HCT116 (cell line): Measurements from ENCODE around the gene MSI2. TPM values are rescaled to one million over a fixed set of nuclear protein-coding genes. Genes with fewer than 3 reads are reported as not detected.

Experiments
- ATAC-seq: fragments of 200-7000 bp; cut with Tn5 transposase; 2 replicates; pipeline ENCODE4 v1.9.1; 2020; ENCODE audit warnings: mild to moderate bottlenecking, moderate library complexity
- BruUV-seq: library from RNA; stranded (reverse); fragments of 400-500 nt; replicated peaks from 2 replicates; lab custom pipeline; 2021; lab: Mats Ljungman, UMichigan
- CTCF ChIA-PET: fragments of 300-600 bp; sonication (Branson Sonifier 250); formaldehyde crosslinking; loops from one replicate; lab custom pipeline; 2021; ENCODE audit warnings: antibody characterized with exemption; lab: Charles Lee
- POLR2A ChIA-PET: fragments of 300-600, 350-600 bp; sonication (Branson Sonifier 250); formaldehyde crosslinking; loops from one replicate; lab custom pipeline; 2021; ENCODE audit warnings: antibody characterized with exemption; lab: Charles Lee
- RAD21 ChIA-PET, 2 experiments: fragments of 300-600 bp; sonication (Branson Sonifier 250); formaldehyde crosslinking; loops; one replicate each; lab custom pipeline; 2023; ENCODE audit warnings: low total read pairs in 2 of 2; ENCODE audit not compliant: uncharacterized antibody in 2 of 2, unreplicated experiment in 2 of 2, low non-redundant PET in 1 of 2; lab: Charles Lee
- DNase-seq: peaks from one replicate; pipeline ENCODE4 v3.0.0-alpha.2; 2010; ENCODE audit warnings: low read depth, low spot score
- H2AFZ ChIP-seq: fragments of 200-600 bp; shearing (Covaris generic), sonication (generic); 2 replicates; pipeline ENCODE4 v1.6.1; 2017; ENCODE audit warnings: low read depth, mixed run types, mixed read lengths, antibody characterized with exemption, low read length; ENCODE audit not compliant: poor library complexity, severe bottlenecking
- H3K27ac ChIP-seq: 2 replicates; pipeline ENCODE4 v1.5.1; 2012; ENCODE audit warnings: low read depth, low read length
- H3K27me3 ChIP-seq: fragments of 200-600 bp; sonication (generic); 2 replicates; pipeline ENCODE4 v1.6.1; 2016; ENCODE audit warnings: mixed run types, low read length, mixed read lengths; ENCODE audit not compliant: insufficient read depth
- H3K36me3 ChIP-seq, 2 experiments: fragments of 200-500 bp in 1 of 2; fragments of 200-600 bp in 1 of 2; sonication (Bioruptor generic) in 1 of 2; sonication (generic) in 1 of 2; 2 replicates each; pipeline versions ENCODE4 v1.5.1 to v1.6.1; 2014 to 2016; ENCODE audit warnings: low read length in 2 of 2, inconsistent platforms in 1 of 2, mixed read lengths in 1 of 2, mixed run types in 1 of 2; ENCODE audit not compliant: insufficient read depth in 2 of 2, control insufficient read depth in 1 of 2
- H3K4me1 ChIP-seq, 2 experiments: fragments of 200-600 bp in 1 of 2; sonication (generic) in 1 of 2; 2 replicates each; pipeline versions ENCODE4 v1.5.1 to v1.6.1; 2012 to 2017; ENCODE audit warnings: low read length in 2 of 2, inconsistent platforms in 1 of 2, mild to moderate bottlenecking in 1 of 2, mixed read lengths in 1 of 2, mixed run types in 1 of 2, moderate library complexity in 1 of 2; ENCODE audit not compliant: insufficient read depth in 2 of 2, control insufficient read depth in 1 of 2
- H3K4me2 ChIP-seq: fragments of 200-600 bp; sonication (generic); 2 replicates; pipeline ENCODE4 v1.6.1; 2017; ENCODE audit warnings: mixed run types, low read length, mixed read lengths
- H3K4me3 ChIP-seq, 2 experiments: fragments of 200-600 bp in 1 of 2; sonication (generic) in 1 of 2; replicated peaks in 1 of 2; 2 replicates each; pipeline ENCODE4 v1.5.1; 2011 to 2016; ENCODE audit warnings: low read length in 2 of 2, control low read depth in 1 of 2, low read depth in 1 of 2, mild to moderate bottlenecking in 1 of 2, mixed read lengths in 1 of 2, mixed run types in 1 of 2
- H3K79me2 ChIP-seq: fragments of 200-600 bp; sonication (generic); 2 replicates; pipeline ENCODE4 v1.6.1; 2017; ENCODE audit warnings: mild to moderate bottlenecking, mixed run types, low read length, moderate library complexity, mixed read lengths; ENCODE audit not compliant: insufficient read depth
- H3K9ac ChIP-seq: fragments of 200-600 bp; sonication (generic); 2 replicates; pipeline ENCODE4 v1.6.1; 2016; ENCODE audit warnings: low read length, mixed read lengths
- H3K9me2 ChIP-seq: fragments of 200-600 bp; sonication (generic), shearing (Covaris generic); 2 replicates; pipeline ENCODE4 v1.6.1; 2017; ENCODE audit warnings: mixed run types, mild to moderate bottlenecking, moderate library complexity; ENCODE audit not compliant: insufficient read depth
- H3K9me3 ChIP-seq, 2 experiments: fragments of 200-500 bp in 1 of 2; fragments of 200-600 bp in 1 of 2; sonication (Bioruptor generic) in 1 of 2; sonication (generic) in 1 of 2; 2 replicates each; pipeline ENCODE4 v1.6.1; 2014 to 2017; ENCODE audit warnings: low read length in 2 of 2, mixed read lengths in 2 of 2, inconsistent platforms in 1 of 2, low read depth in 1 of 2, mild to moderate bottlenecking in 1 of 2, mixed run types in 1 of 2, moderate library complexity in 1 of 2; ENCODE audit not compliant: control insufficient read depth in 1 of 2, insufficient read depth in 1 of 2
- H4K20me1 ChIP-seq: fragments of 200-600 bp; sonication (generic), shearing (Covaris generic); 2 replicates; pipeline ENCODE4 v1.6.1; 2017; ENCODE audit warnings: mixed run types, mild to moderate bottlenecking, moderate library complexity; ENCODE audit not compliant: insufficient read depth
- EGR1 ChIP-seq: IDR thresholded peaks from 2 replicates; pipeline ENCODE4 v1.6.1; 2012; ENCODE audit warnings: low read depth
- EZH2phosphoT487 ChIP-seq: fragments of 200-600 bp; IDR thresholded peaks from 2 replicates; pipeline ENCODE4 v1.6.1; 2018; ENCODE audit warnings: antibody characterized with exemption, borderline replicate concordance
- JUND ChIP-seq: IDR thresholded peaks from 2 replicates; pipeline ENCODE4 v1.6.1; 2012
- POLR2AphosphoS5 ChIP-seq: IDR thresholded peaks from 2 replicates; pipeline ENCODE4 v1.6.1; 2011; ENCODE audit warnings: mild to moderate bottlenecking, low read depth, low read length, moderate library complexity
- RAD21 ChIP-seq: IDR thresholded peaks from 2 replicates; pipeline ENCODE4 v1.6.1; 2012; ENCODE audit warnings: low read depth, mild to moderate bottlenecking
- SRF ChIP-seq: IDR thresholded peaks from 2 replicates; pipeline ENCODE4 v1.6.1; 2012; ENCODE audit warnings: low read depth
- TCF7L2 ChIP-seq: IDR thresholded peaks from 2 replicates; pipeline ENCODE4 v1.7.0; 2011; ENCODE audit warnings: borderline replicate concordance, inconsistent platforms; ENCODE audit not compliant: insufficient read depth, insufficient read length; ENCODE audit errors: extremely low read depth
- ZFX ChIP-seq: fragments of 450-650 bp; IDR thresholded peaks from 2 replicates; pipeline ENCODE4 v1.6.1; 2017
- intact Hi-C: fragments of 100-400 bp; cut with micrococcal nuclease; formaldehyde crosslinking; loops from 2 replicates; pipeline ENCODE4 v1.10.0; 2022
- total RNA-seq: library from RNA; stranded (reverse); gene quantifications from one replicate; pipeline ENCODE4 v1.2.1, GENCODE V29; 2021; ENCODE audit not compliant: unreplicated experiment
- TF ChIP-seq, protein P1 (sequence below): IDR thresholded peaks from 2 replicates; pipeline ENCODE4 v1.6.1; 2012
- TF ChIP-seq, protein P2 (sequence below): IDR thresholded peaks from 2 replicates; pipeline ENCODE4 v1.6.1; 2012
- TF ChIP-seq, protein P3 (sequence below): IDR thresholded peaks from 2 replicates; pipeline ENCODE4 v1.6.1; 2011; ENCODE audit warnings: mild to moderate bottlenecking, low read length, moderate library complexity; ENCODE audit not compliant: insufficient replicate concordance; ENCODE audit errors: extremely low read depth
- TF ChIP-seq, protein P4 (sequence below), 3 experiments: fragments of 200-600 bp in 1 of 3; sonication (generic) in 1 of 3; IDR thresholded peaks in 2 of 3; conservative IDR thresholded peaks in 1 of 3; 2 replicates each; pipeline ENCODE4 v1.5.1; 2012 to 2017; ENCODE audit warnings: low read depth in 2 of 3, low read length in 2 of 3, antibody characterized with exemption in 1 of 3, borderline replicate concordance in 1 of 3, control low read depth in 1 of 3, mild to moderate bottlenecking in 1 of 3, mixed read lengths in 1 of 3, mixed run types in 1 of 3, moderate library complexity in 1 of 3; ENCODE audit not compliant: insufficient read depth in 1 of 3

Gene MSI2
- total RNA-seq, 1 experiment from 2014 or later = 137 TPM

DNA sequence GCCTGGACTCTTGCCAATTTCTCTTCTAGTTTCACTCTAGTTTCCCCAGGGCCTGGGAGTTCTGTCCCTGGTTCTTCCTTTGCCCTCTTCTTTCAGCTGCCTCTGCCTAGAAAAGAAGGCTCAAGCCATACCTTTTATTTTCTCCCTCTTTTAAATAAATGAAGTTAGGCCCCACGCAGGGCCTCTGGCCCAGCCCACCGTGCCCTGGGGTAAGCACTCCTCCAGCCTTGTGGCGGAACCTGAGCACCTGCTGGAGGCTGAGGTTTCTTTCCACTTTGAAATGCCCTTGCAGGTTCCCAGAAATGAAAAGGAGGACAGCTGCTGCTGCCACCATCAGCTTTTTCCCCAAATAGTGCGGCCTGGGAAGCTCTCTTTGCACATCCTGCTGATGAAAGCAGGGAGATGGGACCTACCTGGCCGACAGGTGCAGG lies 349.4 kb downstream of the MSI2 start:
- TF ChIP-seq ZFX = no peak
- TF ChIP-seq, protein P1, sequence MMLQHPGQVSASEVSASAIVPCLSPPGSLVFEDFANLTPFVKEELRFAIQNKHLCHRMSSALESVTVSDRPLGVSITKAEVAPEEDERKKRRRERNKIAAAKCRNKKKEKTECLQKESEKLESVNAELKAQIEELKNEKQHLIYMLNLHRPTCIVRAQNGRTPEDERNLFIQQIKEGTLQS = no peak
- TF ChIP-seq, all 23 proteins: peak for 0
- Histone ChIP-seq H3K27ac (no peak overlapping the region), H3K4me3 (no peak overlapping the region), H3K4me1 (peaks cover 0 to 7% of the 10 kb centered on the region in 2 experiments; a peak in 1 of 4 replicates), H3K9me2 (no peaks in the 10 kb centered on the region), H3K36me3 (no peaks in the 10 kb centered on the region), H3K79me2 (no peaks in the 10 kb centered on the region), H4K20me1 (no peaks in the 10 kb centered on the region), H3K9ac (no peak overlapping the region), H3K9me3 (no peaks in the 10 kb centered on the region), H3K27me3 (no peaks in the 10 kb centered on the region), H3K4me2 (no peak overlapping the region), H2AFZ (no peak overlapping the region)
- no TSS peak for BruUV-seq
- ChIA-PET CTCF (interaction anchor here (1.1 to 4.3 kb wide), 2 partner anchors 8 to 66 kb away, joined by 4 to 21 read pairs; no protein-coding TSS in a partner anchor), POLR2A (no interaction called here), RAD21 (no interaction called here)
- no peak for DNase-seq
- ATAC-seq = no peak
- intact Hi-C loops = no loop called here

DNA sequence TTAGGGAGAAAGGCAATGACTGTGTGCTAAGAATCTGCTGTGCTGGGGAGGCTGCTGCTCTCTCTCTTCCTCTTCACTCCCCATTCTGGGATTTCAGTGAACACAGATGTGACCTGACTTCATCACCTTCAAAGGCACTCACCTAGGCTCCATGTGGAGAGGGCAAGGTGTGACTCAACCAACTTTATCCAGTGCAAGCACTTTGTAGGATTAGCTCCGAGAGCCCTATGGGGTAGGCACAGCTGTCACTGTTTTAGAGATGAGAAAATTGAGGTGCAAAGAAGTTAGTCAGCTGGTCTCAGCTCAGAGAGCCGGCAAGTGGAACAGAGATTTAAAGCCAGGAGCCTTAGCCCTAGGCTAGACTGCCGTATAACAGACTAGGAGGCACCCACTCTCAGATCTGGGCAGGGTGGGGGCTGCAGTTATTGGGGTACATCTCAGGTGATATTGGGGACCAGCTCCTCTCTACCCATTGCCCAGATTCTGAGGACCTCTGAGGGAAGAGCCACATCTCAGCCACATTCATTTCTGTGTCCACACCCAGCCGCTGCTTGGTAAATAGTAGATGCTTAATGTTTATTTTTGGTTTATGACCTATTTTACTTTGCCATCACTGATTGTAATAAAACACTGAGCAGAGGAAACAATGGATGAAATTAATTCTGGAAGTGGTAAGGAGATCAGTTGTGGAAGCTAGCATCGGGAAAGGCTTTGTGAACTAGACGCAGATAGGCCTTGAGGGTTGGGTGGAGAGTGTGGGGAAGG lies 350.0 kb downstream of the MSI2 start:
- Histone ChIP-seq H3K27ac (no peak overlapping the region), H3K9me3 (no peaks in the 10 kb centered on the region), H3K36me3 (no peaks in the 10 kb centered on the region), H3K79me2 (no peaks in the 10 kb centered on the region), H3K4me2 (no peak overlapping the region), H4K20me1 (no peaks in the 10 kb centered on the region), H3K4me3 (no peak overlapping the region), H3K9me2 (no peaks in the 10 kb centered on the region), H2AFZ (no peak overlapping the region), H3K9ac (no peak overlapping the region), H3K4me1 (peaks cover 0 to 6% of the 10 kb centered on the region in 2 experiments; a peak in 1 of 4 replicates), H3K27me3 (no peaks in the 10 kb centered on the region)
- DNase-seq (no peak), ATAC-seq (no peak)
- POLR2A ChIA-PET = no interaction called here
- no TSS peak for BruUV-seq
- intact Hi-C loops = no loop called here
- no peak for TF ChIP-seq ZFX
- no peak for TF ChIP-seq SRF
- TF ChIP-seq, protein P2, sequence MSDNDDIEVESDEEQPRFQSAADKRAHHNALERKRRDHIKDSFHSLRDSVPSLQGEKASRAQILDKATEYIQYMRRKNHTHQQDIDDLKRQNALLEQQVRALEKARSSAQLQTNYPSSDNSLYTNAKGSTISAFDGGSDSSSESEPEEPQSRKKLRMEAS = no peak
- TF ChIP-seq TCF7L2 = no peak
- no peak for TF ChIP-seq EZH2phosphoT487
- no peak for TF ChIP-seq JUND
- no peak for TF ChIP-seq EGR1
- TF ChIP-seq POLR2AphosphoS5 = no peak
- TF ChIP-seq RAD21 = no peak
- TF ChIP-seq, protein P3, sequence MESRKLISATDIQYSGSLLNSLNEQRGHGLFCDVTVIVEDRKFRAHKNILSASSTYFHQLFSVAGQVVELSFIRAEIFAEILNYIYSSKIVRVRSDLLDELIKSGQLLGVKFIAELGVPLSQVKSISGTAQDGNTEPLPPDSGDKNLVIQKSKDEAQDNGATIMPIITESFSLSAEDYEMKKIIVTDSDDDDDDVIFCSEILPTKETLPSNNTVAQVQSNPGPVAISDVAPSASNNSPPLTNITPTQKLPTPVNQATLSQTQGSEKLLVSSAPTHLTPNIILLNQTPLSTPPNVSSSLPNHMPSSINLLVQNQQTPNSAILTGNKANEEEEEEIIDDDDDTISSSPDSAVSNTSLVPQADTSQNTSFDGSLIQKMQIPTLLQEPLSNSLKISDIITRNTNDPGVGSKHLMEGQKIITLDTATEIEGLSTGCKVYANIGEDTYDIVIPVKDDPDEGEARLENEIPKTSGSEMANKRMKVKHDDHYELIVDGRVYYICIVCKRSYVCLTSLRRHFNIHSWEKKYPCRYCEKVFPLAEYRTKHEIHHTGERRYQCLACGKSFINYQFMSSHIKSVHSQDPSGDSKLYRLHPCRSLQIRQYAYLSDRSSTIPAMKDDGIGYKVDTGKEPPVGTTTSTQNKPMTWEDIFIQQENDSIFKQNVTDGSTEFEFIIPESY = no peak
- TF ChIP-seq, protein P4, sequence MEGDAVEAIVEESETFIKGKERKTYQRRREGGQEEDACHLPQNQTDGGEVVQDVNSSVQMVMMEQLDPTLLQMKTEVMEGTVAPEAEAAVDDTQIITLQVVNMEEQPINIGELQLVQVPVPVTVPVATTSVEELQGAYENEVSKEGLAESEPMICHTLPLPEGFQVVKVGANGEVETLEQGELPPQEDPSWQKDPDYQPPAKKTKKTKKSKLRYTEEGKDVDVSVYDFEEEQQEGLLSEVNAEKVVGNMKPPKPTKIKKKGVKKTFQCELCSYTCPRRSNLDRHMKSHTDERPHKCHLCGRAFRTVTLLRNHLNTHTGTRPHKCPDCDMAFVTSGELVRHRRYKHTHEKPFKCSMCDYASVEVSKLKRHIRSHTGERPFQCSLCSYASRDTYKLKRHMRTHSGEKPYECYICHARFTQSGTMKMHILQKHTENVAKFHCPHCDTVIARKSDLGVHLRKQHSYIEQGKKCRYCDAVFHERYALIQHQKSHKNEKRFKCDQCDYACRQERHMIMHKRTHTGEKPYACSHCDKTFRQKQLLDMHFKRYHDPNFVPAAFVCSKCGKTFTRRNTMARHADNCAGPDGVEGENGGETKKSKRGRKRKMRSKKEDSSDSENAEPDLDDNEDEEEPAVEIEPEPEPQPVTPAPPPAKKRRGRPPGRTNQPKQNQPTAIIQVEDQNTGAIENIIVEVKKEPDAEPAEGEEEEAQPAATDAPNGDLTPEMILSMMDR (IDR thresholded peaks at IDR 0.05 in 2 of 3, conservative IDR thresholded peaks at IDR 0.05 in 1 of 3; ENCODE audit: borderline replicate concordance in 1 of 3, insufficient read depth in 1 of 3, low read depth in 2 of 3, low read length in 2 of 3) = no peak
- RAD21 ChIA-PET = no interaction called here
- CTCF ChIA-PET = interaction anchor here (1.1 to 4.3 kb wide), 2 partner anchors 9 to 66 kb away, joined by 4 to 21 read pairs; no protein-coding TSS in a partner anchor
